K562 (cell line): ENCODE data around the gene TMEM120B. TPM values are rescaled to one million over a fixed set of nuclear protein-coding genes. Genes with fewer than 3 reads are reported as not detected.

Experiments used
- ATAC-seq: fragments of 200-7000 bp; cut with Tn5 transposase; 3 replicates; pipeline ENCODE4 v1.9.1; 2020; ENCODE audit warnings: moderate library complexity
- BruUV-seq: library from RNA; stranded (reverse); fragments of 400-500 nt; replicated peaks from 2 replicates; lab custom pipeline; 2021; lab: Mats Ljungman, UMichigan
- CTCF ChIA-PET: fragments of 300-600 bp; formaldehyde crosslinking; extraction: SDS; loops from one replicate; lab custom pipeline; 2021; ENCODE audit warnings: low intra/inter-chr PET ratio; lab: Yijun Ruan, JAX
- POLR2A ChIA-PET: fragments of 300-600, 350-650 bp; sonication (Branson Sonifier 250); formaldehyde crosslinking; extraction: SDS; loops from one replicate; lab custom pipeline; 2021; ENCODE audit warnings: antibody characterized with exemption, inconsistent platforms; lab: Yijun Ruan, JAX
- DNase-seq, 4 experiments: peaks; one replicate each; pipeline versions ENCODE4 v3.0.0 to v3.0.0-alpha.2; 2011 to 2018; ENCODE audit warnings: low spot score in 3 of 4, mixed read lengths in 3 of 4; ENCODE audit errors: extremely low read depth in 1 of 4
- FAIRE-seq: peaks from 2 replicates; lab custom pipeline; 2011; peaks lifted over from hg19 to GRCh38; lab: Jason Lieb, UNC
- H2AFZ ChIP-seq: 2 replicates; pipeline ENCODE4 v1.6.0; 2011; ENCODE audit warnings: low read depth, low read length, control low read depth, inconsistent platforms
- H3K27ac ChIP-seq: fragments of 200-600 bp; 3 replicates; pipeline ENCODE4 v1.8.0; 2011; ENCODE audit warnings: low read depth, mild to moderate bottlenecking, control low read depth, inconsistent platforms, low read length, moderate library complexity, mixed read lengths; ENCODE audit errors: extremely low read depth
- H3K27me3 ChIP-seq, 2 experiments: fragments of 300-600 bp in 1 of 2; 2 replicates in 1 of 2; 3 replicates in 1 of 2; pipeline versions ENCODE4 v1.6.0 to v1.8.0; 2011; ENCODE audit warnings: inconsistent platforms in 2 of 2, low read length in 2 of 2, mild to moderate bottlenecking in 1 of 2, mixed read lengths in 1 of 2, moderate library complexity in 1 of 2; ENCODE audit not compliant: control insufficient read depth in 2 of 2, insufficient read depth in 2 of 2
- H3K36me3 ChIP-seq: fragments of 300-600 bp; 3 replicates; pipeline ENCODE4 v1.8.0; 2011; ENCODE audit warnings: mild to moderate bottlenecking, low read length, inconsistent platforms; ENCODE audit not compliant: control insufficient read depth, insufficient read depth
- H3K4me1 ChIP-seq, 2 experiments: fragments of 200-600 bp in 1 of 2; replicated peaks in 1 of 2; 2 replicates in 1 of 2; 3 replicates in 1 of 2; pipeline versions ENCODE4 v1.5.1 to v1.8.0; 2011; ENCODE audit warnings: inconsistent platforms in 2 of 2, low read length in 2 of 2, mild to moderate bottlenecking in 1 of 2, mixed read lengths in 1 of 2, moderate library complexity in 1 of 2; ENCODE audit not compliant: control insufficient read depth in 2 of 2, insufficient read depth in 2 of 2
- H3K4me2 ChIP-seq: 2 replicates; pipeline ENCODE4 v1.6.1; 2011; ENCODE audit warnings: low read length, control low read depth, inconsistent platforms, mixed read lengths; ENCODE audit not compliant: insufficient read depth
- H3K4me3 ChIP-seq: fragments of 200-600 bp; sonication (generic), shearing (Covaris generic); 2 replicates; pipeline ENCODE4 v1.5.1; 2016; ENCODE audit warnings: control low read depth, inconsistent platforms
- H3K79me2 ChIP-seq: fragments of 200-600 bp; 3 replicates; pipeline ENCODE4 v1.8.0; 2011; ENCODE audit warnings: low read length, inconsistent platforms; ENCODE audit not compliant: control insufficient read depth, insufficient read depth
- H3K9ac ChIP-seq, 2 experiments: 2 replicates each; pipeline versions ENCODE4 v1.6.0 to v1.6.1; 2011; ENCODE audit warnings: low read depth in 2 of 2, low read length in 2 of 2, control low read depth in 1 of 2, inconsistent platforms in 1 of 2, mild to moderate bottlenecking in 1 of 2, mixed read lengths in 1 of 2; ENCODE audit not compliant: insufficient read depth in 1 of 2
- H3K9me1 ChIP-seq: one replicate; pipeline ENCODE4 v1.6.0; 2011; ENCODE audit warnings: inconsistent platforms, mild to moderate bottlenecking, low read length, moderate library complexity; ENCODE audit not compliant: control insufficient read depth, insufficient read depth
- H3K9me3 ChIP-seq: replicated peaks from 2 replicates; pipeline ENCODE4 v1.5.1; 2011; ENCODE audit warnings: low read depth, low read length, inconsistent platforms; ENCODE audit not compliant: control insufficient read depth, insufficient read depth
- H4K20me1 ChIP-seq: replicated peaks from 2 replicates; pipeline ENCODE4 v1.6.1; 2011; ENCODE audit warnings: low read length, inconsistent platforms, mixed read lengths; ENCODE audit not compliant: control insufficient read depth, insufficient read depth
- NFE2L1 ChIP-seq: fragments of 450-650 bp; IDR thresholded peaks from 2 replicates; pipeline ENCODE4 v1.6.1; 2016; ENCODE audit warnings: missing genetic modification characterization, low read depth, mild to moderate bottlenecking, missing compliant biosample characterization, moderate library complexity, borderline replicate concordance
- RB1 ChIP-seq: fragments of 450-650 bp; IDR thresholded peaks from 2 replicates; pipeline ENCODE4 v1.6.1; 2017; ENCODE audit warnings: low read depth, mild to moderate bottlenecking
- TAF15 ChIP-seq: fragments of 200-400 bp; formaldehyde crosslinking; IDR thresholded peaks from 2 replicates; pipeline ENCODE4 v1.6.1; 2017; ENCODE audit warnings: mild to moderate bottlenecking, low read depth, low read length, moderate library complexity
- U2AF2 ChIP-seq: fragments of 200-400 bp; formaldehyde crosslinking; optimal IDR thresholded peaks from 2 replicates; pipeline ENCODE3; 2017; ENCODE audit warnings: low read depth, mild to moderate bottlenecking, low read length
- XRCC5 ChIP-seq: fragments of 200-400 bp; formaldehyde crosslinking; IDR thresholded peaks from 2 replicates; pipeline ENCODE4 v1.6.1; 2017; ENCODE audit warnings: low read depth, mild to moderate bottlenecking, low read length
- ZNF316 ChIP-seq: fragments of 450-650 bp; IDR thresholded peaks from 2 replicates; pipeline ENCODE4 v1.6.1; 2016
- WGBS: fragments of 100-300 bp; shearing (Covaris generic); methylation state at CpG from one replicate; pipeline ENCODE4 v1.1.6; 2016; ENCODE audit warnings: low coverage, mixed read lengths; ENCODE audit not compliant: insufficient coverage; ENCODE audit errors: missing lambda C conversion rate; 5-methylcytosine and 5-hydroxymethylcytosine counted together
- in situ Hi-C: fragments of 300-500 bp; cut with MboI; formaldehyde crosslinking; loops from 4 replicates; pipeline ENCODE4 v1.15.0; 2018; ENCODE audit warnings: inconsistent platforms, mixed read lengths
- intact Hi-C: fragments of 100-400 bp; cut with micrococcal nuclease; formaldehyde crosslinking; loops from 2 replicates; pipeline ENCODE4 v1.14.2; 2022
- polyA plus RNA-seq, 8 experiments: library from polyadenylated mRNA; depleted of rRNA in 4 of 8; stranded (reverse) in 5 of 8; unstranded in 3 of 8; fragments of >200 nt; fragmentation: Nextera tagmentation in 2 of 8; fragmentation: Illumina TruSeq in 1 of 8; extraction: Ambion mirVana in 2 of 8; extraction: Trizol in 1 of 8; gene quantifications; 2 replicates each; pipeline versions ENCODE4 v1.2.1 to v1.2.3, GENCODE V29; 2011 to 2014; ENCODE audit warnings: inconsistent platforms in 1 of 8, missing spikeins in 1 of 8
- total RNA-seq, 7 experiments: library from RNA; depleted of rRNA in 6 of 7; stranded (reverse); fragments of >200 nt in 6 of 7; fragmentation: Illumina TruSeq in 2 of 7; extraction: Trizol in 2 of 7; gene quantifications; 2 replicates each; pipeline versions ENCODE4 v1.2.1 to v1.2.3, GENCODE V29; 2011 to 2021; ENCODE audit warnings: low replicate concordance in 1 of 7
- TF ChIP-seq, protein P1 (sequence below), 2 experiments: fragments of 450-650 bp in 1 of 2; sonication (generic) in 1 of 2; formaldehyde crosslinking in 1 of 2; IDR thresholded peaks; 2 replicates each; pipeline versions ENCODE4 v1.7.1 to v1.9.0; 2016 to 2022; ENCODE audit warnings: inconsistent platforms in 1 of 2, mild to moderate bottlenecking in 1 of 2, missing genetic modification reagents in 1 of 2
- TF ChIP-seq, protein P2 (sequence below): fragments of 150-350 bp; conservative IDR thresholded peaks from 2 replicates; pipeline ENCODE4 v1.6.1; 2014; ENCODE audit warnings: low read length

Gene TMEM120B
- total and polyA plus RNA-seq, 9 of the 15 experiments (the other 6 are each of a cell fraction or from before 2014, with no cell fraction given): 1.7 to 18.6 (median 7.4) TPM

DNA sequence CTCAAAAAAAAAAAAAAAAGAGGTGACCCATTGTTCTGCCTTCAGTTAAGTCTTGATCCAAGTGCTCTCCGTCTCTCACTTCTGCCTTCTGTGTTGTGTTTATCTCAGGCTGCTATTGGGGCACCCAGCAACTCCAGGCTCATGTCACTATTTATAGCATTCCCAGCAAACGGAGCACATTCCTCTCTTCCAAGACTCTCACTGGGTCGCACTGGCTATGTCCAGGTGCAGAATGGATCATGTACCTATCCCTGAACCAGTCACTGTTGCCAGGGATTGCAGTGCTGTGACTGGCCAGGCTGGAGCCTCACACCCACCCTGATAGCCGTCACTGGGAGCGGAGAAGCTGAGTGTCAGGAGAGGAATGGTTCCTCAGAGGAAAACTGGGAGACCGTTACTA is 49.7 kb downstream of the TMEM120B start:
- ATAC-seq: no peak
- intact Hi-C loops: no loop called here
- Histone ChIP-seq H3K9me1 (no peaks in the 10 kb centered on the region), H3K4me2 (no peak overlapping the region), H2AFZ (no peak overlapping the region), H3K9ac (no peak overlapping the region), H4K20me1 (no peaks in the 10 kb centered on the region), H3K27ac (no peak overlapping the region), H3K4me1 (peaks cover 4 to 18% of the 10 kb centered on the region in 2 experiments; a peak in 3 of 5 replicates), H3K4me3 (no peak overlapping the region), H3K36me3 (peaks cover 16% of the 10 kb centered on the region; the same call in 2 of the 3 replicates), H3K27me3 (no peaks in the 10 kb centered on the region), H3K79me2 (no peaks in the 10 kb centered on the region), H3K9me3 (no peaks in the 10 kb centered on the region)
- 80% methylated on average over 6 of the region's 6 CpGs for WGBS
- in situ Hi-C loops: no loop called here
- POLR2A ChIA-PET: interaction anchor here (3.7 kb wide), 1 partner anchor 50 kb away, joined by 10 read pairs; the partner anchor contains the start of gene TMEM120B
- BruUV-seq: no TSS peak
- CTCF ChIA-PET: no interaction called here
- FAIRE-seq: no peak
- DNase-seq: no peak
- no peak for TF ChIP-seq ZNF316
- TF ChIP-seq TAF15: no peak
- no peak for TF ChIP-seq XRCC5
- no peak for TF ChIP-seq NFE2L1
- no peak for TF ChIP-seq U2AF2
- TF ChIP-seq, protein P1, sequence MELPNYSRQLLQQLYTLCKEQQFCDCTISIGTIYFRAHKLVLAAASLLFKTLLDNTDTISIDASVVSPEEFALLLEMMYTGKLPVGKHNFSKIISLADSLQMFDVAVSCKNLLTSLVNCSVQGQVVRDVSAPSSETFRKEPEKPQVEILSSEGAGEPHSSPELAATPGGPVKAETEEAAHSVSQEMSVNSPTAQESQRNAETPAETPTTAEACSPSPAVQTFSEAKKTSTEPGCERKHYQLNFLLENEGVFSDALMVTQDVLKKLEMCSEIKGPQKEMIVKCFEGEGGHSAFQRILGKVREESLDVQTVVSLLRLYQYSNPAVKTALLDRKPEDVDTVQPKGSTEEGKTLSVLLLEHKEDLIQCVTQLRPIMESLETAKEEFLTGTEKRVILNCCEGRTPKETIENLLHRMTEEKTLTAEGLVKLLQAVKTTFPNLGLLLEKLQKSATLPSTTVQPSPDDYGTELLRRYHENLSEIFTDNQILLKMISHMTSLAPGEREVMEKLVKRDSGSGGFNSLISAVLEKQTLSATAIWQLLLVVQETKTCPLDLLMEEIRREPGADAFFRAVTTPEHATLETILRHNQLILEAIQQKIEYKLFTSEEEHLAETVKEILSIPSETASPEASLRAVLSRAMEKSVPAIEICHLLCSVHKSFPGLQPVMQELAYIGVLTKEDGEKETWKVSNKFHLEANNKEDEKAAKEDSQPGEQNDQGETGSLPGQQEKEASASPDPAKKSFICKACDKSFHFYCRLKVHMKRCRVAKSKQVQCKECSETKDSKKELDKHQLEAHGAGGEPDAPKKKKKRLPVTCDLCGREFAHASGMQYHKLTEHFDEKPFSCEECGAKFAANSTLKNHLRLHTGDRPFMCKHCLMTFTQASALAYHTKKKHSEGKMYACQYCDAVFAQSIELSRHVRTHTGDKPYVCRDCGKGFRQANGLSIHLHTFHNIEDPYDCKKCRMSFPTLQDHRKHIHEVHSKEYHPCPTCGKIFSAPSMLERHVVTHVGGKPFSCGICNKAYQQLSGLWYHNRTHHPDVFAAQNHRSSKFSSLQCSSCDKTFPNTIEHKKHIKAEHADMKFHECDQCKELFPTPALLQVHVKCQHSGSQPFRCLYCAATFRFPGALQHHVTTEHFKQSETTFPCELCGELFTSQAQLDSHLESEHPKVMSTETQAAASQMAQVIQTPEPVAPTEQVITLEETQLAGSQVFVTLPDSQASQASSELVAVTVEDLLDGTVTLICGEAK (IDR thresholded peaks at IDR 0.05): no peak
- TF ChIP-seq, protein P1 (CRISPR knock-in tag; IDR thresholded peaks at IDR 0.05): no peak
- TF ChIP-seq RB1: no peak
- TF ChIP-seq, protein P2, sequence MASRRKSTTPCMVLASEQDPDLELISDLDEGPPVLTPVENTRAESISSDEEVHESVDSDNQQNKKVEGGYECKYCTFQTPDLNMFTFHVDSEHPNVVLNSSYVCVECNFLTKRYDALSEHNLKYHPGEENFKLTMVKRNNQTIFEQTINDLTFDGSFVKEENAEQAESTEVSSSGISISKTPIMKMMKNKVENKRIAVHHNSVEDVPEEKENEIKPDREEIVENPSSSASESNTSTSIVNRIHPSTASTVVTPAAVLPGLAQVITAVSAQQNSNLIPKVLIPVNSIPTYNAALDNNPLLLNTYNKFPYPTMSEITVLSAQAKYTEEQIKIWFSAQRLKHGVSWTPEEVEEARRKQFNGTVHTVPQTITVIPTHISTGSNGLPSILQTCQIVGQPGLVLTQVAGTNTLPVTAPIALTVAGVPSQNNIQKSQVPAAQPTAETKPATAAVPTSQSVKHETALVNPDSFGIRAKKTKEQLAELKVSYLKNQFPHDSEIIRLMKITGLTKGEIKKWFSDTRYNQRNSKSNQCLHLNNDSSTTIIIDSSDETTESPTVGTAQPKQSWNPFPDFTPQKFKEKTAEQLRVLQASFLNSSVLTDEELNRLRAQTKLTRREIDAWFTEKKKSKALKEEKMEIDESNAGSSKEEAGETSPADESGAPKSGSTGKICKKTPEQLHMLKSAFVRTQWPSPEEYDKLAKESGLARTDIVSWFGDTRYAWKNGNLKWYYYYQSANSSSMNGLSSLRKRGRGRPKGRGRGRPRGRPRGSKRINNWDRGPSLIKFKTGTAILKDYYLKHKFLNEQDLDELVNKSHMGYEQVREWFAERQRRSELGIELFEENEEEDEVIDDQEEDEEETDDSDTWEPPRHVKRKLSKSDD: no peak
